HL-60 (cell line): ENCODE results near the gene RCOR2.

Experiments used
- DNase-seq, 2 experiments: peaks; one replicate each; pipeline ENCODE4 v3.0.0-alpha.2; 2010 to 2020; ENCODE audit warnings: low read depth in 1 of 2, low spot score in 1 of 2
- H3K27ac ChIP-seq: fragments of 250-450 bp; sonication (Bioruptor Pico); replicated peaks from 2 replicates; pipeline ENCODE4 v1.5.1; 2020; ENCODE audit warnings: mild to moderate bottlenecking, moderate library complexity
- H3K27me3 ChIP-seq: fragments of 250-450 bp; sonication (Bioruptor Pico); 2 replicates; pipeline ENCODE4 v1.5.1; 2021; ENCODE audit warnings: mild to moderate bottlenecking, moderate library complexity; ENCODE audit not compliant: insufficient read depth, poor library complexity, severe bottlenecking
- H3K4me3 ChIP-seq: replicated peaks from 2 replicates; pipeline ENCODE4 v1.5.1; 2011; ENCODE audit warnings: mild to moderate bottlenecking, control low read depth, low read length; ENCODE audit not compliant: insufficient read depth
- CTCF ChIP-seq: IDR thresholded peaks from one replicate; pipeline ENCODE4 v1.5.1; 2011; ENCODE audit warnings: low read length, control low read depth, inconsistent platforms; ENCODE audit not compliant: insufficient read depth
- GABPA ChIP-seq: IDR thresholded peaks from 2 replicates; pipeline ENCODE4 v1.6.1; 2012; ENCODE audit warnings: low read depth
- POLR2AphosphoS5 ChIP-seq: IDR thresholded peaks from 2 replicates; pipeline ENCODE4 v1.6.1; 2012; ENCODE audit warnings: low read depth
- REST ChIP-seq: IDR thresholded peaks from 2 replicates; pipeline ENCODE4 v1.6.1; 2012; ENCODE audit warnings: low read depth; ENCODE audit not compliant: insufficient replicate concordance
- SPI1 ChIP-seq: IDR thresholded peaks from 2 replicates; pipeline ENCODE4 v1.6.1; 2012; ENCODE audit warnings: low read depth, mild to moderate bottlenecking, borderline replicate concordance

RCOR2 gene

GRCh38 chr11:63905179-63905578, 11.8 kb downstream of the RCOR2 start:
- TF ChIP-seq POLR2AphosphoS5: no peak
- no peak for TF ChIP-seq CTCF
- TF ChIP-seq GABPA: no peak
- no peak for TF ChIP-seq REST
- TF ChIP-seq SPI1: no peak
- DNase-seq: no peak
- H3K27ac ChIP-seq: no peak overlapping the region
- H3K4me3 ChIP-seq: no peak overlapping the region
- no peaks in the 10 kb centered on the region for H3K27me3 ChIP-seq

- TF ChIP-seq GABPA: no peak
- no peak for TF ChIP-seq SPI1
- TF ChIP-seq REST: no peak
- TF ChIP-seq POLR2AphosphoS5: no peak
- TF ChIP-seq CTCF: no peak
- DNase-seq: no peak
- Histone ChIP-seq H3K27ac (no peak overlapping the region), H3K4me3 (no peak overlapping the region), H3K27me3 (no peaks in the 10 kb centered on the region)
Observed at GRCh38 chr11:63904743-63905142, 12.2 kb downstream of the RCOR2 start.

- TF ChIP-seq REST: no peak
- no peak for TF ChIP-seq POLR2AphosphoS5
- no peak for TF ChIP-seq SPI1
- TF ChIP-seq GABPA: no peak
- no peak for TF ChIP-seq CTCF
- DNase-seq: no peak
- Histone ChIP-seq H3K4me3 (no peak overlapping the region), H3K27ac (no peak overlapping the region), H3K27me3 (no peaks in the 10 kb centered on the region)
Observed at GRCh38 chr11:63903884-63904283, 13.1 kb downstream of the RCOR2 start.
